Loucy (cell line): ENCODE data around the gene ERCC3.

Experiments
- H2AFZ ChIP-seq: fragments of 200-600 bp; sonication (generic); 2 replicates; pipeline ENCODE4 v1.6.0; 2016; ENCODE audit warnings: antibody characterized with exemption, mild to moderate bottlenecking, low read length, moderate library complexity
- H3F3A ChIP-seq: fragments of 200-600 bp; 2 replicates; pipeline ENCODE4 v1.6.0; 2016; ENCODE audit warnings: antibody characterized with exemption, low read depth, mild to moderate bottlenecking
- H3K27me3 ChIP-seq: fragments of 200-600 bp; sonication (generic); 2 replicates; pipeline ENCODE4 v1.6.1; 2014; ENCODE audit warnings: low read length, mild to moderate bottlenecking; ENCODE audit not compliant: insufficient read depth, poor library complexity, severe bottlenecking
- H3K36me3 ChIP-seq: fragments of 200-600 bp; sonication (generic); 2 replicates; pipeline ENCODE4 v1.6.1; 2016; ENCODE audit warnings: low read length; ENCODE audit not compliant: insufficient read depth
- H3K4me1 ChIP-seq: fragments of 200-600 bp; sonication (generic); 2 replicates; pipeline ENCODE4 v1.5.1; 2014; ENCODE audit warnings: low read length, mild to moderate bottlenecking; ENCODE audit not compliant: insufficient read depth, poor library complexity, severe bottlenecking
- H3K4me2 ChIP-seq: fragments of 200-600 bp; sonication (generic); 2 replicates; pipeline ENCODE4 v1.6.0; 2014; ENCODE audit warnings: antibody characterized with exemption, low read length, low read depth, mild to moderate bottlenecking; ENCODE audit not compliant: poor library complexity, severe bottlenecking
- H3K4me3 ChIP-seq: fragments of 200-600 bp; sonication (generic); 2 replicates; pipeline ENCODE4 v1.5.1; 2014; ENCODE audit warnings: low read length, mild to moderate bottlenecking, mixed read lengths; ENCODE audit not compliant: poor library complexity, severe bottlenecking
- H3K79me2 ChIP-seq: fragments of 200-600 bp; sonication (generic); 2 replicates; pipeline ENCODE4 v1.6.1; 2014; ENCODE audit warnings: low read length; ENCODE audit not compliant: insufficient read depth
- H3K9ac ChIP-seq: fragments of 200-600 bp; sonication (generic); 2 replicates; pipeline ENCODE4 v1.6.0; 2014; ENCODE audit warnings: mild to moderate bottlenecking, low read depth, low read length, moderate library complexity; ENCODE audit not compliant: poor library complexity, severe bottlenecking
- H3K9me2 ChIP-seq: fragments of 200-600 bp; sonication (generic); replicated peaks from 2 replicates; pipeline ENCODE4 v1.6.1; 2016; ENCODE audit warnings: low read depth, low read length, mixed read lengths
- H3K9me3 ChIP-seq: fragments of 200-600 bp; sonication (generic); 2 replicates; pipeline ENCODE4 v1.6.1; 2014; ENCODE audit warnings: mild to moderate bottlenecking, antibody characterized with exemption, low read length, low read depth; ENCODE audit not compliant: insufficient read depth
- H4K20me1 ChIP-seq: fragments of 200-600 bp; sonication (generic); 2 replicates; pipeline ENCODE4 v1.6.0; 2014; ENCODE audit warnings: antibody characterized with exemption, low read length, mild to moderate bottlenecking; ENCODE audit not compliant: insufficient read depth, poor library complexity, severe bottlenecking
- CTCF ChIP-seq: fragments of 200-600 bp; sonication (generic); conservative IDR thresholded peaks from 2 replicates; pipeline ENCODE4 v1.5.1; 2014; ENCODE audit warnings: mild to moderate bottlenecking, antibody characterized with exemption, low read length
- EZH2phosphoT487 ChIP-seq: fragments of 200-600 bp; IDR thresholded peaks from 2 replicates; pipeline ENCODE4 v1.6.1; 2018; ENCODE audit warnings: antibody characterized with exemption, mild to moderate bottlenecking, moderate library complexity, borderline replicate concordance

ERCC3 gene

GRCh38 chr2:127305990-127306585 lies 12.1 kb upstream of the ERCC3 start:
- TF ChIP-seq EZH2phosphoT487 (no peak), CTCF (no peak)
- H3K27me3 ChIP-seq: no peaks in the 10 kb centered on the region
- no peak overlapping the region for H3K4me3 ChIP-seq
- no peaks in the 10 kb centered on the region for H3K4me1 ChIP-seq
- H3K4me2 ChIP-seq: no peak overlapping the region
- no peaks in the 10 kb centered on the region for H3K9me3 ChIP-seq
- H3K36me3 ChIP-seq: peaks cover 45% of the 10 kb centered on the region; the same call in 1 of the 2 replicates
- no peaks in the 10 kb centered on the region for H3F3A ChIP-seq
- H4K20me1 ChIP-seq: no peaks in the 10 kb centered on the region
- H2AFZ ChIP-seq: no peak overlapping the region
- H3K9me2 ChIP-seq: no peaks in the 10 kb centered on the region
- H3K79me2 ChIP-seq: no peaks in the 10 kb centered on the region
- H3K9ac ChIP-seq: no peak overlapping the region

- Histone ChIP-seq H3K36me3 (peaks cover 15% of the 10 kb centered on the region; the same call in 1 of the 2 replicates), H3K4me3 (no peak overlapping the region), H4K20me1 (no peaks in the 10 kb centered on the region), H3K9ac (no peak overlapping the region), H3K4me1 (no peaks in the 10 kb centered on the region), H3K27me3 (no peaks in the 10 kb centered on the region), H2AFZ (no peak overlapping the region), H3K4me2 (no peak overlapping the region), H3F3A (no peaks in the 10 kb centered on the region), H3K9me2 (no peaks in the 10 kb centered on the region), H3K79me2 (no peaks in the 10 kb centered on the region), H3K9me3 (no peaks in the 10 kb centered on the region)
- no peak for TF ChIP-seq EZH2phosphoT487
- TF ChIP-seq CTCF: no peak
Observed at GRCh38 chr2:127302168-127302567, 8.2 kb upstream of the ERCC3 start.

GRCh38 chr2:127293386-127293747 lies 577 bp downstream of the ERCC3 start:
- Histone ChIP-seq H3K4me2 (peak overlapping the region; percentile 96), H3K9ac (peak overlapping the region; percentile 95), H4K20me1 (peaks cover 10% of the 10 kb centered on the region), H3F3A (no peaks in the 10 kb centered on the region), H3K9me2 (no peaks in the 10 kb centered on the region), H3K4me3 (peak overlapping the region; percentile 92), H3K79me2 (peaks cover 37% of the 10 kb centered on the region), H3K4me1 (peaks cover 20% of the 10 kb centered on the region), H2AFZ (peak overlapping the region; percentile 92), H3K36me3 (peaks cover 26% of the 10 kb centered on the region; the same call in 1 of the 2 replicates), H3K27me3 (no peaks in the 10 kb centered on the region), H3K9me3 (no peaks in the 10 kb centered on the region)
- TF ChIP-seq EZH2phosphoT487 (no peak), CTCF (no peak)
